T-helper 1 cell treated with Interleukin-12 subunit alpha and Interleukin-12 subunit beta and Interleukin-4 antibody, amounts not matched to agents 30 ng/mL and 1 ng/mL, for 36 hours (primary cell): ENCODE data around the gene SWI5. TPM values are rescaled to one million over a fixed set of nuclear protein-coding genes. Genes with fewer than 3 reads are reported as not detected.

ENCODE experiments used
- intact Hi-C: fragments of 100-400 bp; cut with micrococcal nuclease; formaldehyde crosslinking; loops from one replicate; pipeline ENCODE4 v1.15.1; 2024
- total RNA-seq: library from RNA; stranded (reverse); gene quantifications from 2 replicates; pipeline ENCODE4 v1.2.3, GENCODE V29; 2022

SWI5 gene
- total RNA-seq, 1 donor from 2014 or later, result 9.1 TPM

DNA sequence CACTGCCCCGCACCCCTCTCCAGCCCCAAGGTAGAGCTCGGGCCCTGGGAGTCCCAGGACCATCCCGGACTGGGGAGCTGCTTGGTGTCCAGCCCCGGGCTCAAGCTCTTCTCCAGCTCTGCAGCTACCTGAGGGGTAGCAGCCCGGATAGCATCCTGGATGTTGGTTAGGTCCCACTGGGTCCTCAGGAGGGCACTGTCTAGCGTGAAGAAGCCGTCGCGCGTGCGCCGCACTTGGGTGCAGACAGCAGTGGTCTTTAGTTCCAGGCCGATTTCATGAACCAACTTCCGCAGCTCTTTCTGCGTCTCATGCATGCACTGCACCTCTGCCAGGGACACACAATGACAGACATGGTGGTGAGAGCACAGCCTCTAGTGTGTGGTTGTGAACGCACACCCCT lies 33.5 kb downstream of the SWI5 start:
- intact Hi-C loops, result no loop called here

DNA sequence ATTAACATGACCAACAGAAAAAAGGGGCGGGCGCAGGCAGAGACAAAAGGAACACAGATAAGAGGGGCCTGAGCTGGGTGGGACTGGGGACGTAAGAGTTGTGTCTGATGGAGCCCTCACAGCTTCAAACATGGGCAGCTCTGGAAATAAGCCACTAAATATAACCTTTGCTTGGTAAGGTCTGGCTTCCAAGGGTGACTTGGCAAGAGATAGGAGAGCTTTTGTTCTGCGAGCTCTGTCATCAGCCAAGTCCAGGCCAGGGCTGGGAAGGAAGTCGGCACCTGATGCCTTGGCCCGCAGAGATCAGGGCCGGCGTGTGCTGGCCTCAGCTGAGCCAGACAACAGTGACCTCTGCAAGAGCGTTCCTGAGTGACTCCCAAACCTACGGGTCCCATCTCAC lies 34.4 kb downstream of the SWI5 start:
- intact Hi-C loops, result no loop called here

DNA sequence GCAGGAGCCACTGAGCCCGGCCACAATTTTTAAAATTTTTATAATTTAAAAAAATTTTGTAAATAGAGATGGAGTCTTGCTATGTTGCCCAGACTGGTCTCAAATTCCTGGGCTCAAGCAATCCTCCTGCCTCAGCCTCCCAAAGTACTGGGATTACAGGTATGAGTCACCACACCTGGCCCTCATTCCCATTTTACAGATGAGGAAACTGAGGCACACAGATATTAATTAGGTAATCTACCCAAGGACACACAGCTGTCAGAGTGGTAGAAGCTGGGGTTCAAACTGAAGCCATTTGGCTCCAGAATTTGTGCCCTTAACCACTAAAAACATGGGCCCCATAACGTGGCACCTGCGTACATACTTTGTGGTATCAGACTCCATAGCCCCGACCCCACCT lies 38.6 kb downstream of the SWI5 start:
- intact Hi-C loops, result no loop called here

DNA sequence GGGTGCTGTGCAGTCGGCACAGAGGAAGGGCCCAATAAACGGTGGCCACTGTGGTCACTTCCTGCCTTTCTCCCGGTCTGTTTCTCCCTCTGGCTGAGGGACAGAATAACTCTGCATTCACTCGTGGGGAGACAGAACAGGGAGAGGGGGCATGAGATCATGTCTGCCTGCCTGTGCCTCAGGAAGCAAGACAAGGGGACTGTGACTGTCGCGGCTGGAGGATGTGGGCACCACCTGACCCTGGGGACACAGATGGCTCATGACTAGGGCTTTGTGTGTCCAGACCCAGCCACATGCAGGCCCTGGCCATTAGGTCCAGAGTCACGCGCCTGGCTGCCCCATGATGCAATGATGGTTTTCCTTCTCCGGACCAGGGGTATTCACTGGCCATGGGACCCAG lies 40.3 kb downstream of the SWI5 start:
- intact Hi-C loops, result no loop called here

DNA sequence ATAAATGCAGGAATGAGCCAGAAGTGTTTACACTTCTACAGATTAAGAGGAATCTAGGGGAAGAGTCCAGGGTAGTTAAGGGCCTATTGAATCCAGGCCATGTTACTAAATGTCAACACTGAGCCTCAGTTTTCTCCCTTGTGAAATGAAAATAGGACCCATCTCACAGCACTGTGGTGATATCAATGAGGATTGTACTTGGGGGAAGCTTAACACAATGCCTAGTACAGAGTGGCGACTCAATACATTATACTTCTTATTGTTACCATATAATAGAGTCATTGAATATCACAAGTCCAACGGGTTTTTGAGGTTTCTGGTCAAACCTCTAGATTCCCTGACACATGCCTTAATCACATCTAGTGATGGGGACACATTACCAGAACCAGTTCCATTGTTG lies 41.6 kb downstream of the SWI5 start:
- intact Hi-C loops, result no loop called here

DNA sequence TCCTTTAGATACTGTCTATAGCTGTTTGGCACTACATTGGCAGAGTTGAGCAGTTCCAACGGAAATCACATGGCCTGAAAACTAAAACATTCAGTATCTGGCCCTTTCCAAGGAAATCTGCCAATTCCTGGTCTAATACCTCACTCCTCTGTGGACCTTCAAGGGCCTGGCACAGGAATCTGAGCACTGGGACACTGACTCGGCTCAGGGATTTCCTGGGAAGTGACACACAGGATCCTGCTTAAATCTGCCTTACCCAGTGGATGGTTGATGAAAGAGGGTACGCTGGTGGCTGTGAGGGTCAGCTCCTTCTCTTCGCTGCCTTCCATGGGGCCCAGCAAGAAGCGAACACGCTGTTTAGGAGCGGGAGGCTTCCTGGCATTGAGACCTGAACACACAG lies 45.3 kb downstream of the SWI5 start:
- intact Hi-C loops, result loop anchor here (5.0 kb wide), 1 partner anchor 506 kb away; the partner anchor contains the start of gene SPOUT1

DNA sequence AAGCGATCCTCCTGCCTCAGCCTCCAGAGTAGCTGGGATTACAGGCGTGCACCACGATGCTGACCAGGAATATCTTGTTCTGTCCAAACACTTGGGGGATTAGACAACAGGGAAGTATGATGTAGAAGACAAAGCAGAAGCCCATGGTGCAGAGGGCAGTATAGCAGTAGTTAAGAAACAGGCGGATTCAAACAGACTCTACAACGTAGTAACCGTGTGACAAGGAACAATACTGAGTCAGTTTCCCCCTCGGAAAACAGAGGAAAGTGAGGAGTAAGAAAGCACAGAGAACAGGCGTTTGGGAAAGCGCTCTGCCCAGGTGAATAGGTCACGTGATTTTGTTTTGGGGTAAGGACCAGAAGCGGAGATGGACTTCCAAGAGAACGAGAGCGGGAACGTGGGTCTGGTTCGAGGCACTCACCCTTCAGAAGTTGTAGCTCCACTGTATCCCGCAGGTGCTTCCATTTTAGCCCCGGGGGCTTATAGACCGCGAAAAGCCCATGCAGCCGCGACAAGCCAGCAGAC lies 45.9 kb downstream of the SWI5 start:
- intact Hi-C loops, result loop anchor here (1.0 to 5.0 kb wide), 17 partner anchors 19 to 709 kb away; partner anchors contain the start of genes BBLN, CIZ1, DYNC2I2 and GOLGA2

DNA sequence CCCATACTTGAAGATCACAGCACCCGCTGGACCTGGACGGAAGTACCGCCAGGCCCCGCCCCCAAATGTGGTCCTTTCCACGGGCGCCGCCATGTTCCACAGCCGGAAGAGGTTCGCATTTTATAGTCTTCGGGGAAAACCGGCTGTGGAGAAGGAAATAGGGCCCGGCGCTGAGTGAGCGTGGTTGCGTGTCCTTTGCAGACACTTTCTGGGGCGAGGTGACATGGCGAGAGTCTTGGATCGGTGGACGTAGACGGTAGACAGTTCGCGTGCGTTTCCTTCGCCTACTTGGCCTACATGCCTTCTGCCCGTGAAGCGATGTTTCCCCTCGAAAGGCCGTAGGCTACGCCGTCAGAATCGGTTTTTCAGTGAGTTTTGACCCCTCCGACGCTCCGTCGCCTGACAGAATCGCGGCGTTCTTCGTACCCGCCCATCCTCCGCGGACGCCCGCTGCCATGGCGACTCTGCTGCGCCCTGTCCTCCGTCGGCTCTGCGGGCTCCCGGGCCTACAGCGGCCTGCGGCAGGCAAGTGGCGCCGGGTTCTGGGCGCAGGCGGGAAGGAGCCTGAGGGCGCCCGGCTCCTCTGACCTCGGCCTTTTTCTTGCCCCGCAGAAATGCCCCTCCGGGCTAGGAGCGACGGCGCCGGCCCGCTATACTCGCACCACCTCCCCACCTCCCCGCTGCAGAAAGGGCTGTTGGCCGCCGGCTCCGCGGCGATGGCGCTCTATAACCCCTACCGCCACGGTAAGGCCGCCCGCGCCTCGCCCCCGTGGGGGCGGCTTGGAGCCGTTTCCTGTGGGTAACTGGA lies 46.5 kb downstream of the SWI5 start, which contains the start of the genes COQ4 and TRUB2:
Gene COQ4, plus strand, starts transcription at position 436 of the 808 bp plus-strand sequence. Its CDS starts 20 bp downstream, at position 456.
Gene TRUB2, minus strand, starts transcription at position 44 of the 808 bp plus-strand sequence. Its CDS starts 39 bp downstream, at position 5.
- intact Hi-C loops, result loop anchor here (1.0 to 5.0 kb wide), 17 partner anchors 19 to 710 kb away; partner anchors contain the start of genes BBLN, CIZ1, DYNC2I2 and GOLGA2

DNA sequence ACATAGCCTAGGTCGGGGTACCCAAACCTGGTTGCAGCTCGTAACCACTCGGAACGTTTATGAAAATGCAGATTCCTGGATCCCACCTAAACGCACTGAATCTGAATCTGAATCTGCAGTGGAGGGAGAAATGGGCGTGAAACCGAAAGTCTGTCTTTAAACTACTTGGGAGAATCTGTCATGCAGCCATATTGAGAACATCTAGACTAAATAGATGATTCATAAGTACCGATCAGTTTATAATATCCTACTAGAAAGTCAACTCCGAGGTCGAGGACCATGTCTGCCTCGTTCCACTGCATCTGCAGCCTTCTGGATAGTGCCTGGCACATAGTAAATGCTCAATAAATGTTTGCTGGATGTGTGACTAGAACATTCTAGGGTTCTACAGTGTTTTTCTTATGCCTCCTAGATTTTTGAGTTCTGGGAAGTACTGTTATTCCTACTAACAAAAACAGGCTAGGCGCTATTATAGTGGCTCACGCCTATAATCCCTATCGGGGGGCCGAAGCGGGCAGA lies 47.2 kb downstream of the SWI5 start:
- intact Hi-C loops, result loop anchor here (2.0 to 5.0 kb wide), 8 partner anchors 40 to 710 kb away; partner anchors contain the start of genes CIZ1, KYAT1, PTGES2 and SPOUT1

DNA sequence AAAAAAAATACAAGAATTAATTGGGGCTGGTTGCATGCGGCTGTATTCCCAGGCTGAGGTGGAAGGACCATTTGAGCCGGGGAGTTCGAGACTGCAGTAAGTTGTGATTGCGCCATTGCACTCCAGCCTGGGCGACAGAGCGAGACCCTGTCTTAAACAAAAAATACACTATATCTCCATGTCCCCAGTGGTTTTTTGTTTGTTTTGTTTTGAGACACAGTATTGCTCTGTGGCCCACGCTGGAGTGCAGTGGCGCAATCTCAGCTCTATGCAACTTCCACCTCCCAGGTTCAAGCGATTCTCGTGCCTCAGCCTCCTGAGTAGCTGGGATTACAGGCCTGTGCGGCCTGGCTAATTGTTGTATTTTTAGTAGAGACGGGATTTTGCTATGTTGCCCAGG lies 47.7 kb downstream of the SWI5 start:
- intact Hi-C loops, result loop anchor here (2.0 to 5.0 kb wide), 8 partner anchors 39 to 711 kb away; partner anchors contain the start of genes CIZ1, KYAT1, PTGES2 and SPOUT1

DNA sequence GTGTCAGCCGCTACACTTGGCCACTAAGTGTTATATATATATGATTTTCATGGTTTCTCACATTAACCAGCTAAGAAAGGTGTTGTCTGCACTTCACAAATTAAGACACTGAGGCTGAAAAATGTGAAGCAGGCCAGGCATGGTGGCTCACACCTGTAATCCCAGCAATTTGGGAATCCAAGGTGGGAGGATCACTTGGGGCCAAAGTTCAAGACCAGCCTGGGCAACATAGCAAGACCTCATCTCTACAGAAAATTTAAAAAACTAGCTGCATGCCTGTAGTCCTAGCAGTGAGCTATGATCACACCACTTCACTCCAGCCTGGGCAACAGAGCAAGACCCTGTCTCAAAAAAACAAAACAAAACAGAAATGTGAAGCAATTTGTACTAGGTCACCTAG lies 48.3 kb downstream of the SWI5 start:
- intact Hi-C loops, result loop anchor here (5.0 kb wide), 1 partner anchor 503 kb away; the partner anchor contains the start of gene SPOUT1

DNA sequence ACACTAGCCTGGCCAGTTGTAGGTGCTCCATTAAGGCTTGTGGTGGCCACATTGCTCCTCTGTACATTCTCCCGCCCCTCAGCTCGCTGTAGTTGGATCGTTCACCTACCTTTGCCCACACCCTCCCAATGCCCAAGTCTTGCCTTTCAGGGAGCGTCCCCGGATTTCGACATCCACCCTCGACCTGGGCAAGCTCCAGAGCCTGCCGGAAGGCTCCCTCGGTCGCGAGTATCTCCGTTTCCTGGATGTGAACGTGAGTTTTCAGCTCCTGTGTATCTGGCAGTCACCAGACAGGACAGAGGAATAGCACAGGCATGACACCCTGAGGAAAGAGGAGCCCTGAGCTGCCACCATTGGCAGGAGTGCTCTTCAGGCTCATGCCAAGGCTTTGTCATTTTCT lies 49.6 kb downstream of the SWI5 start:
- intact Hi-C loops, result no loop called here

DNA sequence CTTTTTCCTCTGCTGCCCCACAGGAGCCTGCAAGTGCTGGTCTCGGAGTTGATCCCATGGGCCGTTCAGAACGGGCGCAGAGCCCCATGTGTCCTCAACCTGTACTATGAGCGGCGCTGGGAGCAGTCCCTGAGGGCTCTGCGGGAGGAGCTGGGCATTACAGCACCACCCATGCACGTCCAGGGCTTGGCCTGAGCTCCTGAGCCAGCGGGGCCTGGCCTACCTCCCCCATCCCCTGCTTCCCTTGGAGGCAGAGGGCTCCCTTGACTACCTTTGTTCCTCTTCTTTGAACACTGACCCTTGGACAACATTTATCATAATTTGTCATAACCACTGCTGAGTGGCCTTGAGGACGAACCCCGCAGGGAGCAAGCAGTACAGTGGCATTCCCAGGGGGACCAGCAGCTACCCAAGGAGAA lies 57.4 kb downstream of the SWI5 start:
- intact Hi-C loops, result no loop called here

DNA sequence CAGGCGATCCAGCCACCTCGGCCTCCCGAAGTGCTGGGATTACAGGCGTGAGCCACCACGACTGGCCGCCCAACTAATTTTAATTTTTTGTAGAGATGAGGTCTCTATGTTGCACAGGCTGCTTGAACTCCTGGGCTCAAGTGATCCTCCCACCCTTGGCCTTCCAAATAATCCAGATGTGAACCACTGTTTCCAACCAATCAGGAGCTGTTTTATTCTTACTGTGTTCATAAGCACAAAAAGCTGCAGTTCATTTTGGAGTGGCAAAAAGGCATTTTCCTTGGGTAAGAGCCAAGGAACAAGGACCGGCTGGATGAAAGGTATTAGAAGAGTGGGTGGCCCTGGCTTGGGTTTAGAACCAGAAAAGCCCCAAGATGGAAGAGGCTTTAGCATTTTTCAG lies 59.1 kb downstream of the SWI5 start:
- intact Hi-C loops, result loop anchor here (5.0 kb wide), 1 partner anchor 1907 kb away; no protein-coding TSS in a partner anchor

DNA sequence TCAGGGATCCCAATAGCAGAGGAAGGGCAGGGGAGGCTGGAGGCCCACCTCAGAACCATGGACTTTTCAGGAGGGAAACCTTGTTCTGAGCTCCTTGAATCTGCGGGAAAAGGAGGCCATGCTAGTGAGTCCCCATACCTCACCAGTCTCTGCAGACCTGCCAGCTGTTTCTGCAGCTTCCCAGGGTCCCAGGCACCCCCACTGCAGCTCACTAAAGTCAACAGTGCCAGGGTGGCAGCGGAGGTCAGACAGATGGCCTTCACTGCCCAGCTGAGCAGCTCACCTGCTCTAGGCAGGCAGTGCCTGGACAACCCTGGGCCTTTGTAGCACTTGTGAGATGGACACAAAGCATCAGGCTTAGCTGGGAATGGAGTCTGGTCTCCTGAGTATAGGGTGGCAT lies 59.8 kb downstream of the SWI5 start:
- intact Hi-C loops, result loop anchor here (5.0 kb wide), 1 partner anchor 1906 kb away; no protein-coding TSS in a partner anchor

DNA sequence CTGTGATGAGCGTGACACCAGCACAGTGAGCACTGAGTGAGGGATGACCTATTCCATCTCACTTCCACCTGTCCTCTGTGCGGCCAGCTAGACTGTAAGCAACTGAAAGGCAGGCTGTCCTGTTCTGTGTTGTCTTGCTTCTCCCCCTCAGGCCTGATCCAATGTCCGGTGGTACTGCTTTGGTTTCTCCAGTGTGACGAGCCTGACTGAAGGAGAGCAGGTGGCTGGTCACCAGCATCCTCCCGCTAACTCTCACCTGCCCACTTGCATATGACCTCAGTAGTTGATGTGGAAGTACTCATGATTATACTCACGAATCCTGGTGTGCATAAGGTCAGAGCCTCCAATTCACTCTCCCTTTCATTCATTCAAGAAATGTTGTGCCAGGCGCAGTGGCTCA lies 61.9 kb downstream of the SWI5 start:
- intact Hi-C loops, result loop anchor here (5.0 kb wide), 1 partner anchor 1904 kb away; no protein-coding TSS in a partner anchor

Other genes with a start within 250 kb of the SWI5 start
- 12.6 and 13.8 TPM in 2 replicates for gene NAIF1, start 209.0 kb upstream of the SWI5 start, total RNA-seq
- 13.9 and 14.8 TPM in 2 replicates for gene SLC25A25, start 208.0 kb upstream of the SWI5 start, total RNA-seq
- gene PTGES2, start 148.5 kb upstream of the SWI5 start, total RNA-seq, result 65.4 and 74.4 TPM in 2 replicates
- not detected in 2 replicates for gene LCN2, start 126.8 kb upstream of the SWI5 start, total RNA-seq
- gene BBLN, start 116.0 kb upstream of the SWI5 start, total RNA-seq, result 79.8 and 83.8 TPM in 2 replicates
- 142 and 148 TPM in 2 replicates for gene CIZ1, start 84.7 kb upstream of the SWI5 start, total RNA-seq
- gene DNM1, start 72.9 kb upstream of the SWI5 start, total RNA-seq, result 0.37 and 0.49 TPM in 2 replicates
- 53.0 and 63.9 TPM in 2 replicates for gene GOLGA2, start 269 bp upstream of the SWI5 start, total RNA-seq
- 27.9 and 29.0 TPM in 2 replicates for gene TRUB2, start 46.2 kb downstream of the SWI5 start, total RNA-seq
- 42.1 and 42.4 TPM in 2 replicates for gene COQ4, start 46.6 kb downstream of the SWI5 start, total RNA-seq
- gene SLC27A4, start 64.3 kb downstream of the SWI5 start, total RNA-seq, result 25.3 and 25.8 TPM in 2 replicates
- gene URM1, start 95.1 kb downstream of the SWI5 start, total RNA-seq, result 70.7 and 75.8 TPM in 2 replicates
- 0.88 and 1.7 TPM in 2 replicates for gene CERCAM, start 144.6 kb downstream of the SWI5 start, total RNA-seq
- gene ODF2, start 179.7 kb downstream of the SWI5 start, total RNA-seq, result 43.4 and 47.0 TPM in 2 replicates
- gene GLE1, start 228.4 kb downstream of the SWI5 start, total RNA-seq, result 43.6 and 44.2 TPM in 2 replicates